ENCODE results near the gene ATG4C. TPM values are rescaled to one million over a fixed set of nuclear protein-coding genes. Genes with fewer than 3 reads are reported as not detected.
"Not testable (repeated sequence)": the region's sequence is repeated elsewhere in the genome, so short reads cannot be mapped to it uniquely, and the experiment has no call there.

ATG4C gene
- total RNA-seq, 2 donors from 2014 or later: 6.5 to 9.4 TPM

GRCh38 chr1:62781841-62782543 is 1.9 kb upstream of the ATG4C start:
- H3K36me3 ChIP-seq: no peaks in the 10 kb centered on the region
- no peaks in the 10 kb centered on the region for H3K27me3 ChIP-seq
- no peak for TF ChIP-seq CTCF (IDR thresholded peaks at IDR 0.05)
- no peak for DNase-seq (ENCODE audit: low spot score)
- H3K9me3 ChIP-seq: no peaks in the 10 kb centered on the region
- H3K27ac ChIP-seq: no peak overlapping the region
- H3K4me3 ChIP-seq: no peak overlapping the region
- peaks cover 0 to 15% of the 10 kb centered on the region in 2 donors for H3K4me1 ChIP-seq

DNA sequence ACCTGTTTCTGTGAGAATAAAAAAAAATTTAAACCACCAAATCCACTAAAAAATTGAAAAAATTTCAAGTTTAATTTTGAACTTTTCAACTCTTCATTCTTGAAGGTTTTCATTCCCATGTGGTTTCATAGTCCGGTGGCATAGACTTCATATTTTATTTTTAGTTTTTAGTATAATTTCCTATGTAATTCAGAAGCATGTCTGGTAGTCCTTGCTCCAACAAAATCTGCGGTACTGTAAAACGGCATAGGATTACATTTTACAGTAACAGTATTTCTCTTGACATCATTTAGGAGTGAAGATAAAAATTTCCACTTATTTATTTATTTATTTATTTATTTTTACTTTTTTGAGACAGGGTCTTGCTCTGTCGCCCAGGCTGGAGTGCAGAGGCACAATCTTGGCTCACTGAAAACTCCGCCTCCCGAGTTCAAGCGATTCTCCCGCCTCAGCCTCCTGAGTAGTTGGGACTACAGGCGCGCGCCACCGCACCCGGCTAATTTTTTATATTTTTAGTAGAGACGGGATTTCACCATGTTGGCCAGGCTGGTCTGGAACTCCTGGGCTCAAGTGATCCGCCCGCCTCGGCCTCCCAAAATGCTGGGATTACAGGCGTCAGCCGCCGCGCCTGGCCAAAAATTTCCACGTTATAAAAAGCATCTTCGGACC is 1.3 kb upstream of the ATG4C start:
- H3K27ac ChIP-seq; H3K36me3 ChIP-seq; H3K9me3 ChIP-seq; H3K27me3 ChIP-seq; DNase-seq (ENCODE audit: low spot score): not testable (repeated sequence)
- Histone ChIP-seq H3K4me1 (peaks cover 0 to 15% of the 10 kb centered on the region in 2 donors), H3K4me3 (peak overlapping the region in 1 of 2 donors; percentile 86)

DNA sequence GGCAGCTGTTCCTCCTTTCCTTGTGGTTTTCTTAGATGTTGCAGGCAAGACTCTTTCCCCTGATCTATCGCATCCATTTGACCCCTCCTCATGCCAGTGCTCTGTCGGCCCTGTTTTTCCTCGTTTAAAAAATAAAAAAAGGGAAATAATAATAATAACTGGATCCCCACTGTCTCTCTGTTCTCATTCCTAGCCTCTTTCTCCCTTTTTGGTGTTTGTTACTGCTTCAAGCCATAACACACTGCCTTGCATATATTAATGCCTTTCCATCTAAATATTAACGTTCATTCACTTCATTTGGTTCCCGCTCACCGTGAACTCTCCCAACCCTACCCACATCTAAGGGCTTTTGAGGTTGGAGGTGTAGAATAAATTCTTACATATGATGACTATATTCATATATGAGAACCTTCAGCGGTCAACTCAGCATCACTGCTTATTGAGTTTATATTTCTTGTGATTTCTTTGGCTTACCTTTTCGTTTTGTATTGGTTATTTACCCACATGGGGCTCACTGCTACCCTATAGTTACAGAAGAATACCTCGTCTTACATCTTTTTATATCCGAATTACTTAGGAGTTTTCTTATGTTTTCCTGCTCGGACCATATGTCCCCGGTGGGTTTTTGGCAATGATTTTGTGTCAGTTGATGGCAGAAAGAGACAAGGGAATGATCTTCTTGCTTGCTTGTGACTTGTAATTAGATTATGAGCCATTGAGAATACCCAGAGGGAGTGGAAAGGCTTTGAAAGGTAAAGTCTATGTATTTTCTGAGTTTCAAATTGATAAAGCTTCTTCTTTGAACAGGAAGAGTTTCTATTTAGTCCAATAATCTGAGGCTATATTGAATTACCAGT is 805 bp downstream of the ATG4C start:
- no peaks in the 10 kb centered on the region for H3K36me3 ChIP-seq
- H3K4me1 ChIP-seq: peaks cover 0 to 15% of the 10 kb centered on the region in 2 donors
- no peak for TF ChIP-seq CTCF (IDR thresholded peaks at IDR 0.05)
- H3K27me3 ChIP-seq: no peaks in the 10 kb centered on the region
- peak overlapping the region; percentile 77 to 86 for H3K4me3 ChIP-seq
- H3K27ac ChIP-seq: peak overlapping the region; percentile 93 to 97
- DNase-seq (ENCODE audit: low spot score): no peak
- H3K9me3 ChIP-seq: no peaks in the 10 kb centered on the region

DNA sequence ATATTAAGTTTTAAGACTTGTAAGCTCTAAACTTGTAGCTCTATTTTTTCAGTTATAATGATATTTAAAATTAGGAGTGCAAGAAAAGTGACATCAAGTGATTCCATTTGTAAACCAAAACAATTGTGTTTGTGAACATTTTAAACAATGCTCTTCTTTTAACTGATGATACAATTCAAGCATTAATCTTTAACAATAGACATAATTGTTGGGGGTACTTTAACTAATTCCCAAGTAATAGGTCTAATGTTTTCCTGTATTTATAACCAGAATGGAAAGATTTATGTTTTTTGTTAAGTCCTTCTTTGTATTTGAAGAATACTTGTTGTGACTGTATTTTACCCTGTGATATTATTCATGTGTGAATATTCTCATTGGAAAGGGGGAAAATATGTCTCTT is 6.8 kb downstream of the ATG4C start:
- TF ChIP-seq CTCF (IDR thresholded peaks at IDR 0.05): no peak
- Histone ChIP-seq H3K27me3 (no peaks in the 10 kb centered on the region), H3K27ac (no peak overlapping the region), H3K4me3 (no peak overlapping the region), H3K4me1 (peaks cover 0 to 4% of the 10 kb centered on the region in 2 donors), H3K9me3 (no peaks in the 10 kb centered on the region), H3K36me3 (no peaks in the 10 kb centered on the region)
- DNase-seq (ENCODE audit: low spot score): no peak

- Histone ChIP-seq H3K27me3 (no peaks in the 10 kb centered on the region), H3K27ac (no peak overlapping the region), H3K9me3 (no peaks in the 10 kb centered on the region), H3K4me3 (no peak overlapping the region), H3K36me3 (no peaks in the 10 kb centered on the region), H3K4me1 (no peaks in the 10 kb centered on the region)
- no peak for DNase-seq (ENCODE audit: low spot score)
- TF ChIP-seq CTCF (IDR thresholded peaks at IDR 0.05): no peak
These were observed 10.1 kb downstream of the ATG4C start for GRCh38 chr1:62794053-62794452.

- Histone ChIP-seq H3K4me1 (no peaks in the 10 kb centered on the region), H3K36me3 (no peaks in the 10 kb centered on the region), H3K27me3 (no peaks in the 10 kb centered on the region), H3K9me3 (no peaks in the 10 kb centered on the region), H3K4me3 (no peak overlapping the region), H3K27ac (no peak overlapping the region)
- TF ChIP-seq CTCF (IDR thresholded peaks at IDR 0.05): no peak
- no peak for DNase-seq (ENCODE audit: low spot score)
These were observed 12.3 kb downstream of the ATG4C start for GRCh38 chr1:62796221-62796620.
